K562 (cell line): Measurements from ENCODE around the gene TRANK1. TPM values are rescaled to one million over a fixed set of nuclear protein-coding genes. Genes with fewer than 3 reads are reported as not detected.

Source experiments
- CXXC5 ChIP-seq: fragments of 250-450 bp; sonication (Bioruptor Pico); IDR thresholded peaks from 2 replicates; pipeline ENCODE4 v1.8.0; 2022; ENCODE audit warnings: inconsistent platforms, mild to moderate bottlenecking, moderate library complexity
- FOXJ3 ChIP-seq: sonication (generic); formaldehyde crosslinking; IDR thresholded peaks from 2 replicates; pipeline ENCODE4 v1.4.0; 2020; ENCODE audit warnings: mild to moderate bottlenecking, missing genetic modification reagents
- FOXP4 ChIP-seq: sonication (generic); formaldehyde crosslinking; IDR thresholded peaks from 2 replicates; pipeline ENCODE4 v1.8.0; 2022; ENCODE audit warnings: mild to moderate bottlenecking, missing genetic modification reagents, borderline replicate concordance
- HNRNPUL1 ChIP-seq: fragments of 200-400 bp; formaldehyde crosslinking; IDR thresholded peaks from 2 replicates; pipeline ENCODE4 v1.6.1; 2017; ENCODE audit warnings: low read length
- KLF16 ChIP-seq: IDR thresholded peaks from 2 replicates; pipeline ENCODE4 v1.6.1; 2016; ENCODE audit warnings: antibody characterized with exemption
- MAFF ChIP-seq: IDR thresholded peaks from 2 replicates; pipeline ENCODE4 v1.6.1; 2012; ENCODE audit warnings: low read length, improper control_type of control experiment
- MAFK ChIP-seq: IDR thresholded peaks from 2 replicates; pipeline ENCODE4 v1.6.1; 2011; ENCODE audit warnings: low read length, improper control_type of control experiment
- MCM2 ChIP-seq: fragments of 450-650 bp; IDR thresholded peaks from 2 replicates; pipeline ENCODE4 v1.6.1; 2017; ENCODE audit warnings: low read depth, mild to moderate bottlenecking
- NFE2L1 ChIP-seq: fragments of 450-650 bp; IDR thresholded peaks from 2 replicates; pipeline ENCODE4 v1.6.1; 2016; ENCODE audit warnings: missing genetic modification characterization, low read depth, mild to moderate bottlenecking, missing compliant biosample characterization, moderate library complexity, borderline replicate concordance
- PCBP2 ChIP-seq: fragments of 200-400 bp; formaldehyde crosslinking; IDR thresholded peaks from 2 replicates; pipeline ENCODE4 v1.6.1; 2018; ENCODE audit warnings: low read length, low read depth, mild to moderate bottlenecking, moderate library complexity; ENCODE audit not compliant: poor library complexity, severe bottlenecking
- POLR2G ChIP-seq: fragments of 200-400 bp; formaldehyde crosslinking; IDR thresholded peaks from 2 replicates; pipeline ENCODE4 v1.6.1; 2017; ENCODE audit warnings: low read depth, mild to moderate bottlenecking, antibody characterized with exemption, low read length, moderate library complexity
- SMARCA4 ChIP-seq: fragments of 450-650 bp; IDR thresholded peaks from 2 replicates; pipeline ENCODE4 v1.6.1; 2016
- ZBTB40 ChIP-seq, 2 experiments: fragments of 450-650 bp in 1 of 2; sonication (generic) in 1 of 2; formaldehyde crosslinking in 1 of 2; IDR thresholded peaks; 2 replicates each; pipeline versions ENCODE4 v1.7.1 to v1.9.0; 2016 to 2022; ENCODE audit warnings: inconsistent platforms in 1 of 2, mild to moderate bottlenecking in 1 of 2, missing genetic modification reagents in 1 of 2
- ZC3H11A ChIP-seq: IDR thresholded peaks from 2 replicates; pipeline ENCODE4 v1.6.1; 2012; ENCODE audit warnings: low read depth, low read length, improper control_type of control experiment
- ZNF134 ChIP-seq: fragments of 250-450 bp; sonication (Bioruptor Pico); conservative IDR thresholded peaks from 2 replicates; pipeline ENCODE4 v1.4.0; 2020
- ZNF24 ChIP-seq: fragments of 450-650 bp; IDR thresholded peaks from 2 replicates; pipeline ENCODE4 v1.6.1; 2016
- ZNF75A ChIP-seq: fragments of 450-650 bp; formaldehyde crosslinking; IDR thresholded peaks from 2 replicates; pipeline ENCODE4 v1.4.0; 2020; ENCODE audit warnings: mild to moderate bottlenecking
- ZNF76 ChIP-seq: fragments of 250-450 bp; sonication (Bioruptor Pico); IDR thresholded peaks from 2 replicates; pipeline ENCODE4 v1.4.0; 2020; ENCODE audit warnings: mild to moderate bottlenecking, moderate library complexity, borderline replicate concordance
- polyA plus RNA-seq, 8 experiments: library from polyadenylated mRNA; depleted of rRNA in 4 of 8; stranded (reverse) in 5 of 8; unstranded in 3 of 8; fragments of >200 nt; fragmentation: Nextera tagmentation in 2 of 8; fragmentation: Illumina TruSeq in 1 of 8; extraction: Ambion mirVana in 2 of 8; extraction: Trizol in 1 of 8; gene quantifications; 2 replicates each; pipeline versions ENCODE4 v1.2.1 to v1.2.3, GENCODE V29; 2011 to 2014; ENCODE audit warnings: inconsistent platforms in 1 of 8, missing spikeins in 1 of 8
- total RNA-seq, 7 experiments: library from RNA; depleted of rRNA in 6 of 7; stranded (reverse); fragments of >200 nt in 6 of 7; fragmentation: Illumina TruSeq in 2 of 7; extraction: Trizol in 2 of 7; gene quantifications; 2 replicates each; pipeline versions ENCODE4 v1.2.1 to v1.2.3, GENCODE V29; 2011 to 2021; ENCODE audit warnings: low replicate concordance in 1 of 7

TRANK1 gene
- total and polyA plus RNA-seq, 9 of the 15 experiments (the other 6 are each of a cell fraction or from before 2014, with no cell fraction given): 0.41 to 5.3 (median 2.1) TPM

- TF ChIP-seq ZBTB40 (IDR thresholded peaks at IDR 0.05) (no peak), ZBTB40 (CRISPR knock-in tag; IDR thresholded peaks at IDR 0.05) (no peak), MCM2 (no peak), POLR2G (no peak), FOXJ3 (CRISPR knock-in tag) (no peak), NFE2L1 (tag) (0 out of 2 replicates have a peak, but pooled peaks have one; percentile 32), HNRNPUL1 (no peak), CXXC5 (no peak), ZNF134 (CRISPR knock-in tag) (no peak), ZNF24 (no peak), SMARCA4 (no peak), PCBP2 (no peak), FOXP4 (CRISPR knock-in tag) (no peak), ZNF76 (no peak), MAFF (peak; percentile 86), KLF16 (no peak), MAFK (peak; percentile 74), ZNF75A (CRISPR knock-in tag) (no peak), ZC3H11A (no peak)
Measured at GRCh38 chr3:36843065-36844051, 101.5 kb downstream of the TRANK1 start (continued).
